Heart left ventricle (tissue), 16 donors: ENCODE results near the gene SDR39U1. TPM values are rescaled to one million over a fixed set of nuclear protein-coding genes. Genes with fewer than 3 reads are reported as not detected.

Experiments used
- ATAC-seq, 4 donors: fragments of 200-7000 bp; cut with Tn5 transposase; one replicate each; pipeline ENCODE4 v1.9.1; 2020 to 2022; ENCODE audit warnings: moderate library complexity in 4 of 4, mild to moderate bottlenecking in 3 of 4, moderate number of reproducible peaks in 1 of 4
- DNase-seq, 5 donors: peaks; one replicate each; pipeline ENCODE4 v3.0.0-alpha.2; 2020
- H3K27ac ChIP-seq, 12 donors: fragments of 200-600 bp; sonication (generic) in 4 of 12; one replicate each; pipeline versions ENCODE4 v1.5.0 to v1.8.0; 2016 to 2022; ENCODE audit warnings: mild to moderate bottlenecking in 2 of 12
- H3K27me3 ChIP-seq, 9 donors: fragments of 200-600 bp; sonication (generic) in 2 of 9; one replicate each; pipeline versions ENCODE4 v1.5.1 to v1.8.0; 2016 to 2022; ENCODE audit warnings: mild to moderate bottlenecking in 3 of 9
- H3K36me3 ChIP-seq, 9 donors: fragments of 200-600 bp; sonication (generic) in 2 of 9; one replicate each; pipeline versions ENCODE4 v1.5.0 to v1.8.0; 2018 to 2022; ENCODE audit warnings: mild to moderate bottlenecking in 2 of 9
- H3K4me1 ChIP-seq, 12 donors: fragments of 200-600 bp; sonication (generic) in 4 of 12; one replicate each; pipeline versions ENCODE4 v1.5.0 to v1.8.0; 2016 to 2022; ENCODE audit warnings: mild to moderate bottlenecking in 3 of 12
- H3K4me3 ChIP-seq, 12 donors: fragments of 200-600 bp; sonication (generic) in 4 of 12; one replicate each; pipeline versions ENCODE4 v1.5.0 to v1.8.0; 2017 to 2022; ENCODE audit warnings: mild to moderate bottlenecking in 9 of 12, moderate library complexity in 4 of 12
- H3K9me3 ChIP-seq, 12 donors: fragments of 200-600 bp; sonication (generic) in 4 of 12; one replicate each; pipeline versions ENCODE4 v1.5.0 to v1.8.0; 2016 to 2022; ENCODE audit warnings: mild to moderate bottlenecking in 1 of 12
- POLR2A ChIP-seq, 2 donors: fragments of 450-650 bp; IDR thresholded peaks; one replicate each; pipeline ENCODE4 v1.6.1; 2017; ENCODE audit warnings: antibody characterized with exemption in 2 of 2, mild to moderate bottlenecking in 2 of 2, moderate library complexity in 2 of 2
- WGBS, 4 donors: extraction: QIAGEN DNeasy Blood & Tissue Kit in 2 of 4; methylation state at CpG; one replicate each; pipeline versions ENCODE4 v1.1.5 to v1.1.7; 2013 to 2018; 5-methylcytosine and 5-hydroxymethylcytosine counted together
- intact Hi-C, 10 donors: fragments of 100-400 bp; cut with DNase I; formaldehyde crosslinking; loops; one replicate each; pipeline versions ENCODE4 v1.11.1 to v1.14.2; 2022
- polyA plus RNA-seq, 2 donors: library from polyadenylated mRNA; stranded (reverse); fragments of 200-250 nt; gene quantifications; one replicate each; pipeline ENCODE4 v1.2.3, GENCODE V29; 2013
- total RNA-seq, 9 donors: library from RNA; depleted of rRNA in 2 of 9; stranded (reverse); fragments of >200 nt in 2 of 9; fragmentation: NEBNext Ultra II Directional in 3 of 9; extraction: Animal tissue kit (Norgen Biotek cat#: 25700) in 3 of 9; gene quantifications; one replicate each; pipeline versions ENCODE4 v1.1.0 to v1.2.4, GENCODE V29; 2016 to 2023
- TF ChIP-seq, protein P1 (sequence below), 12 donors: fragments of 200-600 bp; sonication (generic) in 4 of 12; IDR thresholded peaks; one replicate each; pipeline versions ENCODE4 v1.5.0 to v1.8.0; 2018 to 2022; ENCODE audit warnings: antibody characterized with exemption in 12 of 12, mild to moderate bottlenecking in 5 of 12
- donor health status: ischemic (EF 13 %, LVEDD 7.1; RV severe dilation, severe dysfunction).
- donor health status: healthy with polysubstance abuse.
- donor health status: DM: no; HTN: yes; CAD: no.
- donor health status: DM: no; HTN: no; CAD: no.
- donor health status: ischemic (EF 25% LVEDD 6.9; RV normal size, moderate dysfunction).
- donor health status: ischemic (EF 25% LVEDD 5.7; RV mildly dilated, moderate dysfunction).
- donor health status: healthy.
- donor health status: DM: yes; HTN: yes; CAD: no.
- donor health status: ischemic (EF 35%, LVEDD 5.7; RV mildly dilated, moderate dysfunction).
- donor health status: nonischemic (EF 11% LVEDD 7.7; RV severe dilation, severe dysfunction).
- donor health status: DM: yes; HTN: yes; CAD: no.
- donor health status: PGD.
- donor health status: ischemic (EF 29% LVEDD 5.4; RV normal size, mild dysfunction).
- donor health status: nonischemic (EF 23%, LVEDD 6.1; RV moderate dilation, normal function).

The SDR39U1 gene
- total and polyA plus RNA-seq, 11 donors: 58.6 to 109 (median 63.7) TPM

GRCh38 chr14:24415421-24416253, 26.9 kb downstream of the SDR39U1 start:
- H3K9me3 ChIP-seq: no peaks in the 10 kb centered on the region
- DNase-seq: no peak
- 86 to 91% (median 89%) methylated on average over 25 of the region's 25 CpGs for WGBS, 4 donors
- no peak for ATAC-seq
- H3K4me3 ChIP-seq: no peak overlapping the region
- no peak overlapping the region for H3K27ac ChIP-seq
- peaks cover 0 to 50% (median 28%) of the 10 kb centered on the region in 9 donors for H3K36me3 ChIP-seq
- no peaks in the 10 kb centered on the region for H3K27me3 ChIP-seq
- H3K4me1 ChIP-seq: peaks cover 0 to 15% (median 1%) of the 10 kb centered on the region in 12 donors
- TF ChIP-seq, protein P1, sequence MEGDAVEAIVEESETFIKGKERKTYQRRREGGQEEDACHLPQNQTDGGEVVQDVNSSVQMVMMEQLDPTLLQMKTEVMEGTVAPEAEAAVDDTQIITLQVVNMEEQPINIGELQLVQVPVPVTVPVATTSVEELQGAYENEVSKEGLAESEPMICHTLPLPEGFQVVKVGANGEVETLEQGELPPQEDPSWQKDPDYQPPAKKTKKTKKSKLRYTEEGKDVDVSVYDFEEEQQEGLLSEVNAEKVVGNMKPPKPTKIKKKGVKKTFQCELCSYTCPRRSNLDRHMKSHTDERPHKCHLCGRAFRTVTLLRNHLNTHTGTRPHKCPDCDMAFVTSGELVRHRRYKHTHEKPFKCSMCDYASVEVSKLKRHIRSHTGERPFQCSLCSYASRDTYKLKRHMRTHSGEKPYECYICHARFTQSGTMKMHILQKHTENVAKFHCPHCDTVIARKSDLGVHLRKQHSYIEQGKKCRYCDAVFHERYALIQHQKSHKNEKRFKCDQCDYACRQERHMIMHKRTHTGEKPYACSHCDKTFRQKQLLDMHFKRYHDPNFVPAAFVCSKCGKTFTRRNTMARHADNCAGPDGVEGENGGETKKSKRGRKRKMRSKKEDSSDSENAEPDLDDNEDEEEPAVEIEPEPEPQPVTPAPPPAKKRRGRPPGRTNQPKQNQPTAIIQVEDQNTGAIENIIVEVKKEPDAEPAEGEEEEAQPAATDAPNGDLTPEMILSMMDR (IDR thresholded peaks at IDR 0.05): no peak
- TF ChIP-seq POLR2A (IDR thresholded peaks at IDR 0.05): no peak
- intact Hi-C loops: no loop called here

GRCh38 chr14:24414732-24415420, 27.7 kb downstream of the SDR39U1 start:
- Histone ChIP-seq H3K27me3 (no peaks in the 10 kb centered on the region), H3K9me3 (no peaks in the 10 kb centered on the region), H3K27ac (no peak overlapping the region), H3K4me3 (no peak overlapping the region), H3K36me3 (peaks cover 0 to 58% (median 33%) of the 10 kb centered on the region in 9 donors), H3K4me1 (peaks cover 0 to 15% (median 1%) of the 10 kb centered on the region in 12 donors)
- WGBS, 4 donors: 89 to 95% (median 92%) methylated on average over 11 to 15 of the region's 15 CpGs
- ATAC-seq (no peak), DNase-seq (no peak)
- no peak for TF ChIP-seq POLR2A (IDR thresholded peaks at IDR 0.05)
- TF ChIP-seq, protein P1 (IDR thresholded peaks at IDR 0.05): no peak
- intact Hi-C loops: loop anchor here in 3 of 10 donors (5.0 kb wide), 2 partner anchors 48 to 83 kb away; partner anchors contain the start of gene NFATC4 (in 2 of the 3)

- Histone ChIP-seq H3K9me3 (no peaks in the 10 kb centered on the region), H3K27me3 (no peaks in the 10 kb centered on the region), H3K4me3 (no peak overlapping the region), H3K36me3 (peaks cover 0 to 66% (median 40%) of the 10 kb centered on the region in 9 donors), H3K27ac (no peak overlapping the region), H3K4me1 (peaks cover 0 to 13% (median 1%) of the 10 kb centered on the region in 12 donors)
- intact Hi-C loops: loop anchor here in 3 of 10 donors (5.0 kb wide), 2 partner anchors 47 to 82 kb away; partner anchors contain the start of gene NFATC4 (in 2 of the 3)
- no peak for DNase-seq
- no peak for ATAC-seq
- no peak for TF ChIP-seq POLR2A (IDR thresholded peaks at IDR 0.05)
- TF ChIP-seq, protein P1 (IDR thresholded peaks at IDR 0.05): no peak
- WGBS, 4 donors: 97 to 100% (median 99%) methylated on average over 1 of the region's 1 CpG
Measured at GRCh38 chr14:24414077-24414476, 28.5 kb downstream of the SDR39U1 start.
